CD4-positive, alpha-beta T cell (primary cell): ENCODE data around the gene UBXN7. TPM values are rescaled to one million over a fixed set of nuclear protein-coding genes. Genes with fewer than 3 reads are reported as not detected.

Experiments
- ATAC-seq: fragments of 200-7000 bp; cut with Tn5 transposase; one replicate; pipeline ENCODE4 v1.10.0; 2022; ENCODE audit warnings: mild to moderate bottlenecking; ENCODE audit not compliant: poor library complexity
- CTCF ChIA-PET: fragments of 350-600 bp; sonication (Branson Sonifier 250); formaldehyde crosslinking; loops from one replicate; lab custom pipeline; 2021; ENCODE audit warnings: antibody characterized with exemption, inconsistent platforms; lab: Charles Lee
- POLR2A ChIA-PET: fragments of 350-600 bp; sonication (Branson Sonifier 250); formaldehyde crosslinking; loops from one replicate; lab custom pipeline; 2021; ENCODE audit warnings: antibody characterized with exemption, inconsistent platforms; lab: Charles Lee
- DNase-seq, 14 experiments: peaks; one replicate each; pipeline ENCODE4 v3.0.0-alpha.2; 2013 to 2020; ENCODE audit warnings: mixed read lengths in 2 of 14
- H3K27ac ChIP-seq, 2 donors: one replicate each; pipeline versions ENCODE4 v1.5.1 to v1.7.0; 2013; ENCODE audit warnings: low read length in 2 of 2, low read depth in 1 of 2, mild to moderate bottlenecking in 1 of 2
- H3K27me3 ChIP-seq, 2 experiments: 1 replicate in 1 of 2; 2 replicates in 1 of 2; pipeline versions ENCODE4 v1.6.1 to v1.7.0; 2013; ENCODE audit warnings: low read length in 2 of 2, control low read depth in 1 of 2, mild to moderate bottlenecking in 1 of 2, moderate library complexity in 1 of 2; ENCODE audit not compliant: insufficient read depth in 2 of 2, control insufficient read depth in 1 of 2
- H3K36me3 ChIP-seq: one replicate; pipeline ENCODE4 v1.6.1; 2013; ENCODE audit warnings: low read length, control low read depth; ENCODE audit not compliant: insufficient read depth
- H3K4me1 ChIP-seq: one replicate; pipeline ENCODE4 v1.6.1; 2013; ENCODE audit warnings: low read length, control low read depth; ENCODE audit not compliant: insufficient read depth
- H3K4me3 ChIP-seq: one replicate; pipeline ENCODE4 v1.5.1; 2013; ENCODE audit warnings: mild to moderate bottlenecking, low read length, moderate library complexity
- H3K9me3 ChIP-seq, 2 experiments: 1 replicate in 1 of 2; 2 replicates in 1 of 2; pipeline versions ENCODE4 v1.6.1 to v1.7.0; 2013; ENCODE audit warnings: low read length in 2 of 2, mild to moderate bottlenecking in 2 of 2, control low read depth in 1 of 2, moderate library complexity in 1 of 2; ENCODE audit not compliant: control insufficient read depth in 1 of 2, insufficient read depth in 1 of 2
- H3K27ac Mint-ChIP-seq: one replicate; pipeline ENCODE4 v1.8.0; 2020; ENCODE audit warnings: mixed read lengths
- H3K27me3 Mint-ChIP-seq: one replicate; pipeline ENCODE4 v1.8.0; 2021; ENCODE audit warnings: mixed read lengths
- H3K36me3 Mint-ChIP-seq: one replicate; pipeline ENCODE4 v1.8.0; 2021; ENCODE audit warnings: low read depth, mixed read lengths
- H3K4me1 Mint-ChIP-seq: one replicate; pipeline ENCODE4 v1.8.0; 2021; ENCODE audit warnings: low read depth, mixed read lengths
- H3K4me3 Mint-ChIP-seq: one replicate; pipeline ENCODE4 v1.8.0; 2020; ENCODE audit warnings: mild to moderate bottlenecking, mixed read lengths
- H3K9me3 Mint-ChIP-seq: one replicate; pipeline ENCODE4 v1.8.0; 2020; ENCODE audit warnings: mixed read lengths
- intact Hi-C, 2 experiments: fragments of 100-400 bp; cut with DNase I in 1 of 2; cut with micrococcal nuclease in 1 of 2; formaldehyde crosslinking; loops; one replicate each; pipeline versions ENCODE4 v1.15.1 to v1.9.0; 2023 to 2025; cut with DNase I, micrococcal nuclease
- total RNA-seq, 174 experiments: library from RNA in 2 of 174; stranded (reverse) in 2 of 174; gene quantifications; one replicate each; pipeline ENCODE4 v1.2.3 and lab custom pipeline; 2021 to 2026
- TF ChIP-seq, protein P1 (sequence below): fragments of 200-600 bp; IDR thresholded peaks from one replicate; pipeline ENCODE4 v1.8.0; 2022; ENCODE audit warnings: antibody characterized with exemption, mild to moderate bottlenecking

UBXN7 gene
- total RNA-seq, 2 experiments from 2014 or later: 75.3 to 83.6 TPM

DNA sequence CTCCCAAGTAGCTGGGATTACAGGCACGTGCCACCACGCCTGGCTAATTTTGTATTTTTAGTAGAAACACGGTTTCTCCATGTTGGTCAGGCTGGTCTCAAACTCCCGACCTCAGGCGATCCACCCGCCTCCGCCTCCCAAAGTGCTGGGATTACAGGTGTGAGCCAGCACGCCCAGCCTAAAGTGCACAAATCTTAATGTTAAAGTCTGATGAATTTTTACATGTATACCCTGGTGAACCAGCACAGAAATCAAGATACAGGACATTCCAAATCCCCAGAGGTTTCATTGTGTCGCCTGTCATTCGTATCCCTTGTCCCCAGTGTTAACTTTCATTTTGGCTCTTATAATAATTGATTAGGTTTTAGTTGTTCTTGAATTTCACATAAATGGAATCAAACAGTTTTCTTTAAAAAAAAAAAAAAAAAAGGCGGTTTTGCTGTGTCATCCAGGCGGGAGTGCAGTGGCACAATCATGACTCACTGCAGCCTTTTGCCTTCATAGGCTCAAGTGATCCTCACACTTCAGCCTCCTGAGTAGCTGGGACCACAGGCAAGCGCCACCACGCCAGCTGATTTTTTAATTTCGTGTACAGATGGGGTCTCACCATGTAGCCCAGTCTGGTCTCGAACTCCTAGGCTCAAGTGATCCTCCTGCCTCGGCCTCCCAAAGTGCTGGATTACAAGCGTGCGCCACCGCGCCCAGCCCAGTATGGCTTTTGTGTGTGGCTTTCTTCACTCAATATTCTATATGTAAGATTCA, 92.6 kb downstream of the UBXN7 start:
- Histone ChIP-seq H3K9me3 (peaks cover 0 to 3% of the 10 kb centered on the region in 2 experiments), H3K36me3 (no peaks in the 10 kb centered on the region), H3K4me1 (peaks cover 4% of the 10 kb centered on the region), H3K27ac (no peak overlapping the region), H3K27me3 (no peaks in the 10 kb centered on the region), H3K4me3 (no peak overlapping the region)
- TF ChIP-seq, protein P1, sequence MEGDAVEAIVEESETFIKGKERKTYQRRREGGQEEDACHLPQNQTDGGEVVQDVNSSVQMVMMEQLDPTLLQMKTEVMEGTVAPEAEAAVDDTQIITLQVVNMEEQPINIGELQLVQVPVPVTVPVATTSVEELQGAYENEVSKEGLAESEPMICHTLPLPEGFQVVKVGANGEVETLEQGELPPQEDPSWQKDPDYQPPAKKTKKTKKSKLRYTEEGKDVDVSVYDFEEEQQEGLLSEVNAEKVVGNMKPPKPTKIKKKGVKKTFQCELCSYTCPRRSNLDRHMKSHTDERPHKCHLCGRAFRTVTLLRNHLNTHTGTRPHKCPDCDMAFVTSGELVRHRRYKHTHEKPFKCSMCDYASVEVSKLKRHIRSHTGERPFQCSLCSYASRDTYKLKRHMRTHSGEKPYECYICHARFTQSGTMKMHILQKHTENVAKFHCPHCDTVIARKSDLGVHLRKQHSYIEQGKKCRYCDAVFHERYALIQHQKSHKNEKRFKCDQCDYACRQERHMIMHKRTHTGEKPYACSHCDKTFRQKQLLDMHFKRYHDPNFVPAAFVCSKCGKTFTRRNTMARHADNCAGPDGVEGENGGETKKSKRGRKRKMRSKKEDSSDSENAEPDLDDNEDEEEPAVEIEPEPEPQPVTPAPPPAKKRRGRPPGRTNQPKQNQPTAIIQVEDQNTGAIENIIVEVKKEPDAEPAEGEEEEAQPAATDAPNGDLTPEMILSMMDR: no peak
- ATAC-seq (no peak), DNase-seq (peak in 2 of 14 experiments; percentile 34 to 51)
- no peaks in the 10 kb centered on the region for H3K27me3 Mint-ChIP-seq
- H3K4me1 Mint-ChIP-seq: no peaks in the 10 kb centered on the region
- no peak overlapping the region for H3K27ac Mint-ChIP-seq
- intact Hi-C loops: no loop called here
- no peaks in the 10 kb centered on the region for H3K9me3 Mint-ChIP-seq
- no peaks in the 10 kb centered on the region for H3K36me3 Mint-ChIP-seq
- H3K4me3 Mint-ChIP-seq: no peak overlapping the region
- ChIA-PET POLR2A (no interaction called here), CTCF (no interaction called here)

DNA sequence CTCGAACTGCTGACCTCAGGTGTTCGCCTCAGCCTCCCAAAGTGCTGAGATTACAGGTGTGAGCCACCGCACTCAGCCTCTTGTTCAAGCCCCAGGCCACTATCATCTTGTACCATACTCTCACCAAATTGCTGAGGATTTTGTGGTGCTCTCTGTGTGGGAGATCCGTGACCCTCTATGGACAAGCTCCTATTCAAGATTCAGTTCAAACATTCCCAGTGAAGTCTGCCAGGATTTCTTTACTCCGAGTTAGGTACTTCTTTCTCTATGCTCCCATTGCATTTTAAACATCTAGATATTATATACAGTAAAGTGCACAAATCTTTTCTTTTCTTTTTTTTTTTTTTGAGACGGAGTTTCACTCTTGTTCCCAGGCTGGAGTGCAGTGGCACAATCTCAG, 93.2 kb downstream of the UBXN7 start:
- Mint-ChIP-seq H3K4me1 (no peaks in the 10 kb centered on the region), H3K27ac (no peak overlapping the region), H3K36me3 (no peaks in the 10 kb centered on the region), H3K9me3 (no peaks in the 10 kb centered on the region), H3K27me3 (no peaks in the 10 kb centered on the region), H3K4me3 (no peak overlapping the region)
- intact Hi-C loops: no loop called here
- Histone ChIP-seq H3K36me3 (no peaks in the 10 kb centered on the region), H3K4me1 (peaks cover 4% of the 10 kb centered on the region), H3K9me3 (peaks cover 0 to 3% of the 10 kb centered on the region in 2 experiments), H3K27me3 (no peaks in the 10 kb centered on the region), H3K27ac (no peak overlapping the region), H3K4me3 (no peak overlapping the region)
- CTCF ChIA-PET: no interaction called here
- DNase-seq (no peak), ATAC-seq (no peak)
- POLR2A ChIA-PET: no interaction called here
- TF ChIP-seq, protein P1: no peak

DNA sequence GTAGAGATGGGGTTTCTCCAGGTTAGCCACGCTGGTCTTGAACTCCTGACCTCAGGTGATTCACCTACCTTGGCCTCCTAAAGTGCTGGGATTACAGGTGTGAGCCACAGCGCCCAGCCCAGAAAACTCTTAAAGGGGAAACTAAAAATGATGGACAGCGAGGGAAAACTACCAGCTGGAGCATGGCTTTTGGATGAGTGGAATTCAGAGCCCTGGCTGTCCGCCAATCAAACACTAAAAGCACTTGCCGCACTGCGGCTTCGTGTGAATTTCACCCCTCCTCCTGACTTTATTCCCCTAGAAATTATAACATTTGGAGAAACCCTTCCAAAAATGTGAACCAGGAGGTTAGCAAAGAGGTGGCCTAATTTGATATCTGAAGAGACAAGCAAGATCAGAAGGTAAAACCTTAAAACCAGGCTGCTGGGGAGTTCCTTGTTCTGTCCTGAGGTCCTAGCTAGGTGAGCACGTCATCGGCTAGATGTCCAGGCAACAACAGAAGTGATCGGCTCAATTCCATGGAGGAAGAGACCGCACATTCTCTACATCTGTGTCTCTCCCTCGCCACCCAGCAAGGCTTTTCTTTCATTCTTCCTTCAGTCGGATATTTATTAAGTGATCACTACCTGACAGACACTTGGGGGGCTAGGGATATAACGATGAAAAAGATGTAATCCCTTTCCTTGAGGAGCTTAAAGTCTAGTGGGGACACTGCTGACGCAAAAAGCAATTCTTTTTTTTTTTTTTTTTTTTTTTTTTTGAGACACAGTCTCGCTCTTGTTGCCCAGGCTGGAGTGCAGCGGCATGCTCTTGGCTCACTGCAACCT, 95.7 kb downstream of the UBXN7 start:
- no peaks in the 10 kb centered on the region for H3K27me3 Mint-ChIP-seq
- H3K9me3 ChIP-seq: peaks cover 0 to 3% of the 10 kb centered on the region in 2 experiments
- ChIA-PET CTCF (interaction anchor here (0.6 kb wide), 2 partner anchors 236 to 374 kb away, joined by 3 read pairs; no protein-coding TSS in a partner anchor), POLR2A (interaction anchor here (0.6 to 0.7 kb wide), 2 partner anchors 537 to 733 kb away, joined by 3 read pairs; no protein-coding TSS in a partner anchor)
- no peaks in the 10 kb centered on the region for H3K4me1 Mint-ChIP-seq
- H3K9me3 Mint-ChIP-seq: no peaks in the 10 kb centered on the region
- H3K27me3 ChIP-seq: no peaks in the 10 kb centered on the region
- H3K4me3 Mint-ChIP-seq: no peak overlapping the region
- TF ChIP-seq, protein P1: no peak
- peaks cover 4% of the 10 kb centered on the region for H3K4me1 ChIP-seq
- no peaks in the 10 kb centered on the region for H3K36me3 Mint-ChIP-seq
- ATAC-seq: no peak
- no peak for DNase-seq
- H3K27ac Mint-ChIP-seq: no peak overlapping the region
- no peak overlapping the region for H3K27ac ChIP-seq
- H3K4me3 ChIP-seq: no peak overlapping the region
- intact Hi-C loops: no loop called here
- no peaks in the 10 kb centered on the region for H3K36me3 ChIP-seq
